GM23248 (cell line): ENCODE measurements around the gene KDM8. TPM values are rescaled to one million over a fixed set of nuclear protein-coding genes. Genes with fewer than 3 reads are reported as not detected.

Experiments used
- DNase-seq: peaks from one replicate; pipeline ENCODE4 v3.0.0-alpha.2; 2015
- H2AFZ ChIP-seq: fragments of 200-600 bp; sonication (generic); 2 replicates; pipeline ENCODE4 v1.6.1; 2016; ENCODE audit warnings: antibody characterized with exemption
- H3F3A ChIP-seq: fragments of 200-600 bp; sonication (generic); 2 replicates; pipeline ENCODE4 v1.6.1; 2016; ENCODE audit warnings: mild to moderate bottlenecking, antibody characterized with exemption, mixed run types; ENCODE audit not compliant: insufficient read depth
- H3K27ac ChIP-seq: fragments of 200-600 bp; sonication (generic); 2 replicates; pipeline ENCODE4 v1.5.1; 2016; ENCODE audit warnings: mild to moderate bottlenecking
- H3K27me3 ChIP-seq: fragments of 200-600 bp; sonication (generic); replicated peaks from 2 replicates; pipeline ENCODE4 v1.6.1; 2016; ENCODE audit warnings: mild to moderate bottlenecking; ENCODE audit not compliant: insufficient read depth
- H3K36me3 ChIP-seq: fragments of 200-600 bp; sonication (generic); 2 replicates; pipeline ENCODE4 v1.6.1; 2016; ENCODE audit warnings: low read depth, mild to moderate bottlenecking
- H3K4me1 ChIP-seq: fragments of 200-600 bp; sonication (generic); 2 replicates; pipeline ENCODE4 v1.6.1; 2016; ENCODE audit warnings: mild to moderate bottlenecking; ENCODE audit not compliant: insufficient read depth
- H3K4me2 ChIP-seq: fragments of 200-600 bp; sonication (generic); one replicate; pipeline ENCODE4 v1.6.1; 2016; ENCODE audit warnings: mild to moderate bottlenecking; ENCODE audit not compliant: unreplicated experiment
- H3K4me3 ChIP-seq: fragments of 200-600 bp; sonication (generic); 2 replicates; pipeline ENCODE4 v1.5.1; 2016; ENCODE audit warnings: mild to moderate bottlenecking
- H3K79me2 ChIP-seq: fragments of 200-600 bp; sonication (generic); 2 replicates; pipeline ENCODE4 v1.6.1; 2016; ENCODE audit warnings: mild to moderate bottlenecking; ENCODE audit not compliant: insufficient read depth
- H3K9ac ChIP-seq: fragments of 200-600 bp; sonication (generic); 2 replicates; pipeline ENCODE4 v1.6.1; 2016; ENCODE audit warnings: mild to moderate bottlenecking
- H3K9me2 ChIP-seq: fragments of 200-600 bp; sonication (generic); 2 replicates; pipeline ENCODE4 v1.6.1; 2016; ENCODE audit warnings: mixed run types, mild to moderate bottlenecking, moderate library complexity; ENCODE audit not compliant: insufficient read depth
- H3K9me3 ChIP-seq: fragments of 200-600 bp; sonication (generic); one replicate; pipeline ENCODE4 v1.6.1; 2017; ENCODE audit warnings: low read depth
- H4K20me1 ChIP-seq: fragments of 200-600 bp; sonication (generic); 2 replicates; pipeline ENCODE4 v1.6.0; 2016; ENCODE audit not compliant: insufficient read depth
- EZH2 ChIP-seq: fragments of 200-600 bp; sonication (generic); IDR thresholded peaks from 2 replicates; pipeline ENCODE4 v1.6.1; 2018; ENCODE audit warnings: antibody characterized with exemption, mild to moderate bottlenecking; ENCODE audit not compliant: insufficient read depth, poor library complexity, severe bottlenecking
- EZH2phosphoT487 ChIP-seq: fragments of 200-600 bp; sonication (generic); IDR thresholded peaks from 2 replicates; pipeline ENCODE4 v1.6.1; 2018; ENCODE audit warnings: antibody characterized with exemption, moderate library complexity, mild to moderate bottlenecking, low read depth; ENCODE audit not compliant: insufficient read depth
- WGBS, 2 experiments: methylation state at CpG; one replicate each; pipeline ENCODE4 v1.1.6; 2015 to 2017; ENCODE audit warnings: low lambda C conversion rate in 2 of 2, low coverage in 1 of 2; ENCODE audit errors: missing lambda C conversion rate in 2 of 2; 5-methylcytosine and 5-hydroxymethylcytosine counted together
- in situ Hi-C: fragments of 300-500 bp; cut with MboI; formaldehyde crosslinking; loops from 2 replicates; pipeline ENCODE4 v1.15.0; 2020
- polyA plus RNA-seq: library from polyadenylated mRNA; unstranded; fragments of >200 nt; fragmentation: Nextera tagmentation; extraction: Ambion mirVana; gene quantifications from 2 replicates; pipeline ENCODE4 v1.2.1, GENCODE V29; 2016
- total RNA-seq: library from RNA; depleted of rRNA; stranded (reverse); fragments of >200 nt; shearing (Covaris generic); gene quantifications from 2 replicates; pipeline ENCODE4 v1.2.3, GENCODE V29; 2014; rRNA removed

KDM8 gene
- total RNA-seq: 1.8 and 2.5 TPM in 2 replicates
- polyA plus RNA-seq: 2.2 and 3.5 TPM in 2 replicates

GRCh38 chr16:27203507-27204311 is at the start of gene KDM8:
TSS of gene KDM8 (plus strand) at chr16:27203526. CDS start at chr16:27210124, 6,598 bp downstream.
- TF ChIP-seq EZH2phosphoT487 (no peak), EZH2 (no peak)
- H3K27ac ChIP-seq: peak within 1 kb of the TSS; percentile 92
- in situ Hi-C loops: no loop called here
- peak within 1 kb of the TSS; percentile 79 for H3K4me3 ChIP-seq
- H3K4me2 ChIP-seq: peak within 1 kb of the TSS; percentile 95
- H3K4me1 ChIP-seq: peaks cover 7% of the 10 kb centered on the region; the same call in 1 of the 2 replicates
- peaks cover 17% of the 10 kb centered on the region for H3K79me2 ChIP-seq
- no peaks in the 10 kb centered on the region for H3K9me2 ChIP-seq
- no peaks in the 10 kb centered on the region for H3K36me3 ChIP-seq
- peak within 1 kb of the TSS; percentile 84 for H2AFZ ChIP-seq
- H3K9me3 ChIP-seq: no peaks in the 10 kb centered on the region
- WGBS, 2 experiments: 1% methylated on average over 63 to 67 of the region's 70 CpGs
- DNase-seq: peak; percentile 100
- no peaks in the 10 kb centered on the region for H3K27me3 ChIP-seq
- H4K20me1 ChIP-seq: no peaks in the 10 kb centered on the region
- H3F3A ChIP-seq: no peaks in the 10 kb centered on the region
- H3K9ac ChIP-seq: peak within 1 kb of the TSS; percentile 95

DNA sequence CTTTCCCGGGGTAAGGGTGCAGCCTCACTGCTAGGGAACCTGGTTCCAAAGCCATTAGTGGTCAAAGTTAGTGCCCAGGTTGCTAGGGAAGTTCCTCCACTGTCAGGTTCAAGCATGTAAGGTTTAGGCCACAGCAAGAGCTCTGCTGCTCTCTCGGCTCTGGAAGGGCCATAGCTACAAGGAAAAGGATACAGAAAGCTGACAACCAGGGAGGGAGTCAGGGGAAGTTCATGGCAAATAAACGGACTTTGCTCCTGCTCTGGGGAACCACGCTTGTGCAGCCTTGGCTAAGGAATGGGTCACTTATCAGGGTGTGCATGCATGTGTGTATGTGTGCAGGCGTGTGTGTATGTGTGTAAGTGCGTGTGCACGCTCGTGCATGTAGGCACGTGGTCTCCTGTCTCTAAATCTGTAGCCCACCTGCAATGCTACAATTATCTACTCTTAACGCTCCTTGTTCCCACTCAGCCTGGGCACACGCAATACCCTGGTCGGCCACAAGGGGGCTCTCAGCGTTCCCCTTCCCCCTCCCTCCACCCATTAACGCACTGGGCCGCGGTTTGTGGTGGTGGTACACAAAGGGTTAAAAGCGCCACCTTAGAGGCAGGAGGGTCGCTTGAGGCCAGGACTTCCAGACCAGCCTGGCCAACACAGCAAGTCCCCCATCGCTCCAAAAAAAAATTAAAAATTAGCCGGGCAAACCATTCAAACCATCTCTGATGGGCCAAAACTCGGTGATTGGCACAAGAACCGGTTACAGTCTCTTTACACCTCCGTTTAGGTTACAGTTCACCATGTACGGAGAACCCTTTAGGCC is 48.4 kb upstream of the KDM8 start:
- Histone ChIP-seq H4K20me1 (no peaks in the 10 kb centered on the region), H3K9me3 (no peaks in the 10 kb centered on the region), H3K27ac (no peak overlapping the region), H3F3A (no peaks in the 10 kb centered on the region), H3K27me3 (no peaks in the 10 kb centered on the region), H2AFZ (peak overlapping the region; percentile 75), H3K36me3 (no peaks in the 10 kb centered on the region), H3K4me2 (peak overlapping the region; percentile 61), H3K9me2 (no peaks in the 10 kb centered on the region), H3K4me1 (no peaks in the 10 kb centered on the region), H3K79me2 (no peaks in the 10 kb centered on the region), H3K4me3 (peak overlapping the region; percentile 41), H3K9ac (no peak overlapping the region)
- DNase-seq: peak; percentile 48
- in situ Hi-C loops: loop anchor here (10.0 kb wide), 1 partner anchor 220 kb away; no protein-coding TSS in a partner anchor
- TF ChIP-seq EZH2phosphoT487 (no peak), EZH2 (no peak)
- 12 to 13% methylated on average over 24 of the region's 24 CpGs for WGBS, 2 experiments

GRCh38 chr16:27156579-27156978 is 46.7 kb upstream of the KDM8 start:
- no peak for TF ChIP-seq EZH2phosphoT487
- DNase-seq: no peak
- Histone ChIP-seq H3K4me1 (no peaks in the 10 kb centered on the region), H3F3A (no peaks in the 10 kb centered on the region), H3K79me2 (no peaks in the 10 kb centered on the region), H3K36me3 (no peaks in the 10 kb centered on the region), H3K27ac (no peak overlapping the region), H2AFZ (no peak overlapping the region), H4K20me1 (no peaks in the 10 kb centered on the region), H3K9me3 (no peaks in the 10 kb centered on the region), H3K9me2 (no peaks in the 10 kb centered on the region), H3K27me3 (no peaks in the 10 kb centered on the region), H3K4me3 (no peak overlapping the region), H3K9ac (no peak overlapping the region), H3K4me2 (no peak overlapping the region)
- in situ Hi-C loops: loop anchor here (10.0 kb wide), 1 partner anchor 218 kb away; no protein-coding TSS in a partner anchor
- WGBS, 2 experiments: 31 to 32% methylated on average over 3 of the region's 3 CpGs

DNA sequence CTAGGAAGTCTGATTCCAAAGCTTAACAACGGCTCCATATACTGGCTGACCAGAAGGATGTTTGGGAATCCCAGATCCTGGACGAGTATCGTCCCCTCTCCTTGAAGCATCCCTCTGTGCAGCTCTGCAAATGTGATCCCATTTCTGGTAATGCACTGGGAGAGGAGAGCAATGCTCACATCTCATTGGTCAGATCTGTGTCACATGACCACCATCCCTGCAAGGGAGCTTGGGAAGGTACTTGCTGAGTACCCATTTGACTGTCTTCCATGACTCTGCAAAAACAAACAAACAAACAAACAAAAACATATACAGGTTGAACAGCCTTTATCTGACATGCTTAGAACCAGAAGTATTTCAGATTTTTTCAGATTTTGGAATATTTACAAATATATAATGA is 41.9 kb upstream of the KDM8 start:
- no peaks in the 10 kb centered on the region for H3K79me2 ChIP-seq
- H3F3A ChIP-seq: no peaks in the 10 kb centered on the region
- no peak for TF ChIP-seq EZH2
- no peak for TF ChIP-seq EZH2phosphoT487
- H3K9me3 ChIP-seq: no peaks in the 10 kb centered on the region
- H4K20me1 ChIP-seq: no peaks in the 10 kb centered on the region
- H3K27ac ChIP-seq: no peak overlapping the region
- no peak for DNase-seq
- in situ Hi-C loops: loop anchor here (5.0 to 10.0 kb wide), 2 partner anchors 51 to 293 kb away; no protein-coding TSS in a partner anchor
- WGBS, 2 experiments: 84 to 92% methylated on average over 3 of the region's 3 CpGs
- H3K9me2 ChIP-seq: no peaks in the 10 kb centered on the region
- no peak overlapping the region for H3K4me3 ChIP-seq
- no peak overlapping the region for H2AFZ ChIP-seq
- H3K4me1 ChIP-seq: no peaks in the 10 kb centered on the region
- H3K27me3 ChIP-seq: no peaks in the 10 kb centered on the region
- H3K9ac ChIP-seq: no peak overlapping the region
- H3K4me2 ChIP-seq: no peak overlapping the region
- H3K36me3 ChIP-seq: no peaks in the 10 kb centered on the region
